NB4 (cell line): ENCODE measurements around the gene LRBA.

Experiments
- DNase-seq: peaks from one replicate; pipeline ENCODE4 v3.0.0; 2010; ENCODE audit warnings: low read depth
- H3K4me3 ChIP-seq: one replicate; pipeline ENCODE4 v1.5.1; 2011; ENCODE audit warnings: mild to moderate bottlenecking, low read depth, low read length, moderate library complexity
- CTCF ChIP-seq: IDR thresholded peaks from one replicate; pipeline ENCODE4 v1.5.1; 2012; ENCODE audit warnings: low read depth, low read length
- MAX ChIP-seq: IDR thresholded peaks from 2 replicates; pipeline ENCODE4 v1.6.1; 2011; ENCODE audit warnings: low read depth, low read length
- MYC ChIP-seq: IDR thresholded peaks from 2 replicates; pipeline ENCODE4 v1.6.1; 2011; ENCODE audit warnings: low read depth, low read length
- POLR2A ChIP-seq: IDR thresholded peaks from 2 replicates; pipeline ENCODE4 v1.6.1; 2011; ENCODE audit warnings: mild to moderate bottlenecking; ENCODE audit not compliant: insufficient read length; ENCODE audit errors: extremely low read depth

LRBA gene

GRCh38 chr4:150244600-150244999 lies 770.5 kb downstream of the LRBA start:
- no peak for DNase-seq
- no peak for TF ChIP-seq POLR2A
- TF ChIP-seq MYC: no peak
- no peak for TF ChIP-seq CTCF
- no peak for TF ChIP-seq MAX
- H3K4me3 ChIP-seq: no peak overlapping the region

GRCh38 chr4:150243932-150244331 lies 771.2 kb downstream of the LRBA start:
- no peak for DNase-seq
- no peak overlapping the region for H3K4me3 ChIP-seq
- TF ChIP-seq MYC (no peak), MAX (no peak), POLR2A (no peak), CTCF (no peak)

GRCh38 chr4:150242820-150243458 lies 772.1 kb downstream of the LRBA start:
- DNase-seq: peak; percentile 25
- no peak for TF ChIP-seq MYC
- TF ChIP-seq CTCF: peak; percentile 84
- no peak overlapping the region for H3K4me3 ChIP-seq

- no peak for DNase-seq
- TF ChIP-seq CTCF (no peak), MAX (no peak), POLR2A (no peak), MYC (no peak)
- no peak overlapping the region for H3K4me3 ChIP-seq
Observed at GRCh38 chr4:150240011-150240410, 775.1 kb downstream of the LRBA start.

GRCh38 chr4:150238591-150238990 lies 776.5 kb downstream of the LRBA start:
- H3K4me3 ChIP-seq: no peak overlapping the region
- TF ChIP-seq MAX (no peak), POLR2A (no peak), CTCF (no peak), MYC (no peak)
- no peak for DNase-seq
